Measurements from ENCODE around the gene AQR.
"Not testable (repeated sequence)": the region's sequence is repeated elsewhere in the genome, so short reads cannot be mapped to it uniquely, and the experiment has no call there.

The AQR gene

GRCh38 chr15:34951993-34952392, 17.5 kb downstream of the AQR start:
- DNase-seq, result peak; percentile 14

- DNase-seq, result peak; percentile 64
Measured at GRCh38 chr15:34944936-34945335, 24.6 kb downstream of the AQR start.

GRCh38 chr15:34943711-34944110, 25.8 kb downstream of the AQR start:
- peak; percentile 20 for DNase-seq

- DNase-seq, result not testable (repeated sequence)
Measured at GRCh38 chr15:34943264-34943663, 26.3 kb downstream of the AQR start.

GRCh38 chr15:34942363-34942762, 27.2 kb downstream of the AQR start:
- peak; percentile 32 for DNase-seq

GRCh38 chr15:34941831-34942230, 27.7 kb downstream of the AQR start:
- no peak for DNase-seq

GRCh38 chr15:34941185-34941698, 28.3 kb downstream of the AQR start:
- DNase-seq, result no peak

- no peak for DNase-seq
Measured at GRCh38 chr15:34933432-34933975, 36.0 kb downstream of the AQR start.

- not testable (repeated sequence) for DNase-seq
Measured at GRCh38 chr15:34928349-34928748, 41.2 kb downstream of the AQR start.

- no peak for DNase-seq
Measured at GRCh38 chr15:34927726-34928125, 41.8 kb downstream of the AQR start.

- no peak for DNase-seq
Measured at GRCh38 chr15:34914317-34914716, 55.2 kb downstream of the AQR start.

GRCh38 chr15:34905047-34905446, 64.5 kb downstream of the AQR start:
- DNase-seq, result no peak

GRCh38 chr15:34904527-34904926, 65.0 kb downstream of the AQR start:
- no peak for DNase-seq

- no peak for DNase-seq
Measured at GRCh38 chr15:34900748-34901147, 68.8 kb downstream of the AQR start.

- DNase-seq, result no peak
Measured at GRCh38 chr15:34896183-34896582, 73.4 kb downstream of the AQR start.

GRCh38 chr15:34893967-34894366, 75.6 kb downstream of the AQR start:
- DNase-seq, result no peak

GRCh38 chr15:34892963-34893591, 76.5 kb downstream of the AQR start:
- DNase-seq, result no peak

GRCh38 chr15:34890424-34890823, 79.1 kb downstream of the AQR start:
- peak; percentile 22 for DNase-seq

GRCh38 chr15:34889476-34889875, 80.1 kb downstream of the AQR start:
- DNase-seq, result peak; percentile 54

GRCh38 chr15:34886134-34886533, 83.4 kb downstream of the AQR start:
- no peak for DNase-seq

- DNase-seq, result no peak
Measured at GRCh38 chr15:34883633-34884032, 85.9 kb downstream of the AQR start.

- DNase-seq, result no peak
Measured at GRCh38 chr15:34883042-34883441, 86.5 kb downstream of the AQR start.

- DNase-seq, result no peak
Measured at GRCh38 chr15:34879107-34879506, 90.4 kb downstream of the AQR start.

GRCh38 chr15:34876640-34877039, 92.9 kb downstream of the AQR start:
- DNase-seq, result no peak

- no peak for DNase-seq
Measured at GRCh38 chr15:34869110-34869509, 100.4 kb downstream of the AQR start.
